ENCODE measurements around the gene ZSCAN26.

ZSCAN26 gene

GRCh38 chr6:28266962-28267694, at the start of gene ZSCAN26:
TSS of gene ZSCAN26 (plus strand) at chr6:28267143. CDS start at chr6:28271920, 4,777 bp downstream.
- TF ChIP-seq ZNF274 (IDR thresholded peaks at IDR 0.05; ENCODE audit: low read depth, low read length) = no peak
- H3K4me3 ChIP-seq (ENCODE audit: low read length) = peak within 1 kb of the TSS; percentile 76

GRCh38 chr6:28217890-28218289, 49.1 kb upstream of the ZSCAN26 start:
- no peak for TF ChIP-seq ZNF274 (IDR thresholded peaks at IDR 0.05; ENCODE audit: low read depth, low read length)
- peak overlapping the region; percentile 69; the same call in 1 of the 2 replicates for H3K4me3 ChIP-seq (ENCODE audit: low read length)

- TF ChIP-seq ZNF274 (IDR thresholded peaks at IDR 0.05; ENCODE audit: low read depth, low read length) = no peak
- H3K4me3 ChIP-seq (ENCODE audit: low read length) = peak overlapping the region; percentile 69
Observed at GRCh38 chr6:28218312-28219248, 48.4 kb upstream of the ZSCAN26 start.

- H3K4me3 ChIP-seq (ENCODE audit: low read length) = no peak overlapping the region
- no peak for TF ChIP-seq ZNF274 (IDR thresholded peaks at IDR 0.05; ENCODE audit: low read depth, low read length)
Observed at GRCh38 chr6:28220257-28221133, 46.4 kb upstream of the ZSCAN26 start.

GRCh38 chr6:28224131-28225055, 42.5 kb upstream of the ZSCAN26 start:
- no peak for TF ChIP-seq ZNF274 (IDR thresholded peaks at IDR 0.05; ENCODE audit: low read depth, low read length)
- peak overlapping the region; percentile 97 for H3K4me3 ChIP-seq (ENCODE audit: low read length)

- H3K4me3 ChIP-seq (ENCODE audit: low read length) = peak within 1 kb of the TSS; percentile 97
- TF ChIP-seq ZNF274 (IDR thresholded peaks at IDR 0.05; ENCODE audit: low read depth, low read length) = no peak
Observed at GRCh38 chr6:28225056-28225834, 41.7 kb upstream of the ZSCAN26 start, which contains the start of gene ZSCAN9. TSS of gene ZSCAN9 (plus strand) at chr6:28225275. CDS start at chr6:28227085, 1,810 bp downstream.

- TF ChIP-seq ZNF274 (IDR thresholded peaks at IDR 0.05; ENCODE audit: low read depth, low read length) = no peak
- no peak overlapping the region for H3K4me3 ChIP-seq (ENCODE audit: low read length)
Observed at GRCh38 chr6:28226460-28226859, 40.5 kb upstream of the ZSCAN26 start.

- no peak overlapping the region for H3K4me3 ChIP-seq (ENCODE audit: low read length)
- TF ChIP-seq ZNF274 (IDR thresholded peaks at IDR 0.05; ENCODE audit: low read depth, low read length) = no peak
Observed at GRCh38 chr6:28232785-28233184, 34.2 kb upstream of the ZSCAN26 start.

- TF ChIP-seq ZNF274 (IDR thresholded peaks at IDR 0.05; ENCODE audit: low read depth, low read length) = no peak
- no peak overlapping the region for H3K4me3 ChIP-seq (ENCODE audit: low read length)
Observed at GRCh38 chr6:28235912-28236452, 31.0 kb upstream of the ZSCAN26 start.

- TF ChIP-seq ZNF274 (IDR thresholded peaks at IDR 0.05; ENCODE audit: low read depth, low read length) = no peak
- no peak overlapping the region; the same call in 1 of the 2 replicates for H3K4me3 ChIP-seq (ENCODE audit: low read length)
Observed at GRCh38 chr6:28239636-28240035, 27.3 kb upstream of the ZSCAN26 start.

GRCh38 chr6:28240471-28240870, 26.5 kb upstream of the ZSCAN26 start:
- TF ChIP-seq ZNF274 (IDR thresholded peaks at IDR 0.05; ENCODE audit: low read depth, low read length) = no peak
- H3K4me3 ChIP-seq (ENCODE audit: low read length) = no peak overlapping the region

- H3K4me3 ChIP-seq (ENCODE audit: low read length) = no peak overlapping the region
- TF ChIP-seq ZNF274 (IDR thresholded peaks at IDR 0.05; ENCODE audit: low read depth, low read length) = no peak
Observed at GRCh38 chr6:28243946-28244345, 23.0 kb upstream of the ZSCAN26 start.

All from GM08714 (cell line).